SHP77 (cell line): ENCODE results near the gene APAF1.

ENCODE experiments used
- DNase-seq, 2 experiments: peaks; one replicate each; lab custom pipeline; 2025; lab: John Stamatoyannopoulos, UW

The APAF1 gene

GRCh38 chr12:98660521-98660920 lies 15.4 kb downstream of the APAF1 start:
- DNase-seq: no peak

DNA sequence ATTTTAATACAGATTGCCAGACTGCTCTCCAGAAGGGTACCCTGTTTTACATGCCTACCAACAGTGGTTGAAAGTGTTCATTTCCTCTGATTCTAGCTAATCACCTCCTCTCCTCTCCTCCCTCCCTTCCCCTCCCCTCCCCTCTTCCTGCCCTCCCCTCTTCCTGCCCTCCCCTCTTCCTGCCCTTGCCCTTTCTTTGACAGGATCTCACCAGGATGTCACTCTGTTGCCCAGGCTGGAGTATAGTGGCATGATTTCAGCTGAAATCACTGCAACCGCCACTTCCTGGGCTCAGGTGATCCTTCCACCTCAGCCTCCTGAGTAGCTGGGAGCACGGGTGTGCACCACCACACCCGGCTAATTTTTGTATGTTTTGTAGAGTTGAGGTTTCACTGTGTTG lies 24.7 kb downstream of the APAF1 start:
- DNase-seq: no peak

- DNase-seq: no peak
Measured at GRCh38 chr12:98671459-98671858, 26.4 kb downstream of the APAF1 start.

DNA sequence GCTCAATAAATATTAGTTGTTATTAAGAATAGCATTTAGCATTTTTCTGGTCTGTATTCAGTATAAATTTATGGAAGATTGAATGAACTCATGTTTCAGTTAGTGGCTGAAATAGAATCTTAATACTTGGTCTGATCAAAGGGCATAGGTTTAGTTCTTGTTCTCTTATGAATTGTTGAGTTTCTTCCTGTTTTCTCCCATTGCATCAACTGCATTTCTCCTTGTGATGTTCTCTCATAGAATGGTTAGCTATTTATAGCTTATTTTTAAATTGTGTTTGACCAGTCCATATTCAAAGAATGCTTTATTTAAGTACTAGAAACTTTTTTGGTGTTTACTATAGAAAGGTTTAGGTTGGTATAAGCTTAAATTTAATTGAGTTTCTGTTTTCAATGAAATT lies 29.8 kb downstream of the APAF1 start:
- no peak for DNase-seq

DNA sequence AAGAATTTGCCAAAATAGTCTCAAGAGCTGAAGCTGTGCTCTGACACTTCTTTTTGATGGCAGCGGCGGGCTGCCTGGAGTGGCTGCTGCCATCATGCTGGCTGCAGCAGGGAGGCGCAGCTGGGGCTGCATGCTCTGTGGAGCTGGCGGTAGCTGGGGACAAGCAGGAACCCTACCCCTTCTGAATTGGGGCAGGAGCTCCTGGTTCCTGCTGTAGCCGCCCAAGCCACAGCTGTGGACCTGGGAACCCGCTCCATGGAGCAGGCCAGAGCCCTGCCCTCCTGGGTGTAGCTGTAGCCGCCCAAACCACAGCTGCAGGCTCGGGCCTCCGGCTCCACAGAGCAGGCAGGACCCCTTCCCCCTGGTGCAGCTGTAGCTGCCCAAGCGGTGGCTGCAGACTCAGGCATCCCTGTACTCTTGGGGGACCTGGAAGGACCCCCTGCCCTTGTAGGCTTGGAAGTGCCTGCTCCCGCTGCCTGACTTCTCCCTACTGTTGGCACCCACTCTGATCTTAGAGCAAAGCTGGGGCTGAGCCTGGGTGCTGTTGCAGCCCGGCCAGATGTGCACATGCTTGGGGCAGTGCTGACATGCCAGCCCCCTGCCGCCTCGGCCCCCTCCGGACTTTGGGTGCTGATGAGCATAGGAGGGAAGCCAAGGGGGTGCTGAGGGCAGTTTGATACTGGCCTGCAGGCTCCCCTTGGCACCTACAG lies 33.3 kb downstream of the APAF1 start:
- DNase-seq: no peak

GRCh38 chr12:98678946-98679610 lies 34.0 kb downstream of the APAF1 start:
- DNase-seq: no peak

- DNase-seq: no peak
Measured at GRCh38 chr12:98679611-98680005, 34.5 kb downstream of the APAF1 start.

DNA sequence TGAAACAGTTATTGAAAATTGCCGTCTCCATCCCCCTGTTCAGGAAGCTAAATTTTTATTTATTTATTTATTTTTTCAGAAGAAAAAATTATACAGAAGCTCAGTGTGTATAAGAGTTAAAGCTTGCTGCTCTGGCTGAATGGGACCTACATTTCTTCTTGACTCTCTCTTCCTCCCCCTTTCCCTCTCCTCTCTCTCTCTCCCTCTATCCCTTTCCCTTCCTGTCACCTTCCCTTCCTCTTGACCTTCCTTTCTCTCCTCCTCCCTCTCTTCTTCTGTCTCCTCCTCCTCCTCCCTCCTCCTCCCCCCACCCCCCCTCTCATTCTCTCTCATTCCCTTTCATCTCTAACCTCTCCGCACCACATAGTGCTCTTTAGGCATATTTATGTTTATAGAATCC lies 39.1 kb downstream of the APAF1 start:
- no peak for DNase-seq

GRCh38 chr12:98686603-98687002 lies 41.5 kb downstream of the APAF1 start:
- no peak for DNase-seq

- no peak for DNase-seq
Measured at GRCh38 chr12:98691351-98691750, 46.3 kb downstream of the APAF1 start.

DNA sequence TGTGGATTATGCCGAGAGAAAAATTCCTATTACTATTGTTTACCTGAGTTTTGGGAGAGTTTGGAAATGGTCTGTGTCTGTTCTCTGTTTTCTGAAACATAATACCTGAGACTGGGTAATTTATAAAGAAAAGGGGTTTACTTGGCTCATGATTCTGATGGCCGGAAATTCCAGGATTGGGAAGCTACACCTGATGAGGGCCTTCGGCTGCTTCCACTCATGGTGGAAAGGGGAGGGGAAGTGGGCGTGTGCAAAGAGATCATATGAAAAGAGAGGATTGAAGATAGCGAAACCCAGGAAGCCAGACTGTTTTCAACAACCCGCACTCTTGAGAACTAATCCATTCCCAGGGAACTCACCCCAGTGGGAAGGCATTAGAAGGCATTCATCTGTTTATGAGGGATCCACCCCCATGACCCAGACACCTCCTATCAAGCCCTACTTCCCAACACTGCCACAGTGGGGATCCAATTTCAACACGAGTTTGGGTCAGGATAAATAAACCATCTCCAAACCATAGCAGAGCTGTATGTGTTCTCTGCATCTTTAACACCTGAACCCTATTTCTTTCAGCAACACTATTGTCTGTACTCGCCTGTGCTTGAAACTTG lies 51.1 kb downstream of the APAF1 start:
- DNase-seq: no peak

DNA sequence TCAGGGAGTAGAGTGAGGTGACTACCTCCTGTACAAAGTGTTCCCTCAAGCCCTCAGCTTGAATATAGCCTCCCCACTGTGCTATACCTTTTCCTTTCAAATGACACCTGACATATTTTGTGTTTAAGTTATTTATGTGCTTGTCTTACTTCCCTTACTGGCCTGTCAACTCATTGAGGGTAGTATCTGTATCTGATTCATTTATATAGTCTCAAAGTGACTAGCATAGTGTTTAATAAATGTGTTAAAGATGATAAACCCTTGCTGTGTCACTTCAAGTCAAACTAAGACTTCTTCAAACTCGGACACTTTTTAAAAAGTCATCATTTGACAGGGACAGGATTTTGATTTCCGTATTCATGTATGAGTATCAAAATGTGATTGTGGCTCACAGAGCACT lies 52.1 kb downstream of the APAF1 start:
- DNase-seq: no peak

- peak; percentile 47 to 62 for DNase-seq
Measured at GRCh38 chr12:98698603-98699463, 53.7 kb downstream of the APAF1 start.

DNA sequence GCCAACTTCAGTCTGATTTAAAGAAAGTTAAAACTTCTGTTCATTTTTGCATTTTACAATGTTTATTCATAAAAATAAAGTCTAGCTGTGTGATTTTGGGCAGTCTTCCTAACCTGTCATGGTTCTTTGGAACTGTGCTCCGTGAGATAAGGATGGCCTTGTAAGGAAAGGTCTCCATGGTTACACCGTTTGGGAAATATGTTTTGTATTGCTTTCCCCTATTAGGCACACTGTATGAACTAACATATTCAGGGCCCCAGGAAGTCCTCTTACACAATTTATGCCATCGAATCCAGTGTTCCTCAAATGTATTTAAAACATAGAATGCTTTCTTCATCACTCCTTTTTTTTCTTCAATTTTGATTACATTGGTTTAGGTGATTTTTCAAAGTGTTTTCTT lies 54.5 kb downstream of the APAF1 start:
- no peak for DNase-seq

DNA sequence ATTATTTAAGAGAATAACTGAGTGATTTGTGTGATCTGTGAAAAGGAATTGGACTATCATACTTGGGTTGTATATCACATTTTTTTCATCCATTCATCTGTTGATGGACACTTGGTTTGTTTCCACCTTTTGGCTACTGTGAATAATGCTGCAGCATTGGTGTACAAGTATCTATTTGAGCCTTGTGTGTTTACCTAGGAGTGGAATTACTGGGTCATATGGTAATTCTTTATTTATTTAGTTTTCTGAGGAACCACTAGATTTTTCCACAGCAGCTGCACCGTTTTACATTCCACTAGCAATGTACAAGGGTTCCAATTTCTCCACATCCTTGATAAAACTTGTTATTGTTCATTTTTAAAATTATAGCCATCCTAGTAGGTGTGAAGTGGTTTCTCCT lies 56.1 kb downstream of the APAF1 start:
- peak; percentile 4 to 13 for DNase-seq

GRCh38 chr12:98709022-98709421 lies 63.9 kb downstream of the APAF1 start:
- no peak for DNase-seq

DNA sequence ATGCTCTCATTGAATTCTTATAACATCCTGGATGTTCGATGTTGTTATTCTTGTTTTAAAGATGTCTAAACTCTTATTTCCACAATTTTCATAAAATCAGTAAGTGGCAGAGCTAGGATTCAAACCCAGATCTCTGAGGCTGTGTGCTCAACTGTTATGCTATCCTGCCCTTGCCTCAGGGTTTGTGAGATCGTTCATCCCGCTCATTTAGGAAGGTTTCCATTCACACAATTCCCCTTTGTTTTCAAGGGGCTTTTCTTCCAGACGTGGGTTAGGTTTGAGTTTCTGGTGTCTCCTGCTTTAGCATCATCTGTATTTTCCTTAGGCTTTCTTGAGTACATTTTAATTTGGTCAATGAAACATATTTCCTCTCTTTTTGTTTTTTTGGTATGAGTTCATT lies 69.3 kb downstream of the APAF1 start:
- DNase-seq: no peak

- no peak for DNase-seq
Measured at GRCh38 chr12:98719515-98720504, 74.7 kb downstream of the APAF1 start.

DNA sequence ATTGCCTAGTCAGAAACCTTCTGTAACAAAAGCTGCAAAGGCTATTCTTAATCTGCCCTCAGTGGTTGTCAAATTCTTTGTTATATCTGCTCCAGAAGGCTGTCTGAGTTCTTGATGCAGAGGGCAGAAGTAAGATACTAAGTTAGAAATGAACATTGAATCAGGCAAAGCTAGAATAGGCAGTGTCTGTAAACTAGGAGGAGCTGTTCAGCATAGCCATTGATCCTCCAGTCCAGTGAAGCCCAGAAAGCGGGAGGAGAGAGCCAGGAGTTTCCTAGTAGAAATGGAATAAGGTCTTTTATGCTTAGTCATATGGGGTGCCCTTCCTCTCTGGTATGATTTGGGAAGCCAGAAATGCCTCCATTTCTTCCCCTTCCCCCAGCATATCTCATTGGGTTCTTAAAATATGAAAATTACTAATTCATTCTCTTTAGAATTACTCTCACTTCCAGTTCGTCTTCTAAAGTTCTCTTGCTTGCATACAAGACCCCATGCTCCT lies 76.2 kb downstream of the APAF1 start:
- DNase-seq: no peak

DNA sequence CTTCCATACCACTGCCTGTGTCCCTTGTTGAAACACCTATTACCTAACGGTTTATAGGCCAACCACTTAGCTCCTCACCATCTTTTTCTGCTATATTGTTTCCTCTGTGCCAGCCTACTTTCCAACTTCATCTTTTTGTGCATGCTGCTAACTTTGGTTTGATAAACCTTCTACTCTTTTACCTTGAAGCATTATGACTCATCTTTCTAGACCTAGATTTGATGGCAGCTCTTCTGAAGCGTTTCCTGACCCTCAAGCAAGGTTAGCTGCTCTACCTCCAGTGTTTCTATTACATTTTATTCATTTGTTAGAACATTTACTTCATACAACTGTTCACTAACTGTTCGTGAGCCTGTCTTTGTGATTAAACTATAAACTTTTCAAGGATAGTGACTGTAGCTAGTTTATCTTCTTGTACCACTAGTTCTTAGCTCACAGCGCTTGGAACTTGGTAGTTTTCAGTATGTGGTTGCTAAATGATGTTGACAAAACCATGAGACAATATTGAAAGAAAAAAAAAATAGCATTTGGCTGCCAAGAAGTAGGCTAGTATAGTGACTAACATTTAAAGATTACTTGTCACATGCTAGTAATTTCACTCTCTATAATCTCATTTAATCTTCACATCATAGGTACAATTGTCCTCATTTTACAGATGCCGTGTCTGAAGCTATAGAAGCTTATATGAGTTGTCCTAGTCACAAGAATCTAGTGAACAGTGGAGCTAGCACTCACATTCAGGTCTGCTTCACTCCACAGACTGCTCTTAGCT lies 79.5 kb downstream of the APAF1 start:
- no peak for DNase-seq
